ENCODE data around the gene IFNA1. TPM values are rescaled to one million over a fixed set of nuclear protein-coding genes. Genes with fewer than 3 reads are reported as not detected.

IFNA1 gene
- total RNA-seq, 1 donor from 2014 or later: not detected

- Histone ChIP-seq H3K4me3 (no peak overlapping the region), H3K4me1 (no peaks in the 10 kb centered on the region), H3K9me3 (no peaks in the 10 kb centered on the region), H3K36me3 (no peaks in the 10 kb centered on the region), H3K27ac (no peak overlapping the region), H3K27me3 (no peaks in the 10 kb centered on the region)
- no peak for DNase-seq (ENCODE audit: low spot score in 2 of 2)
- intact Hi-C loops (cut with DNase I): no loop called here
- TF ChIP-seq CTCF (IDR thresholded peaks at IDR 0.05): no peak
Measured at GRCh38 chr9:21481470-21482056, 41.3 kb downstream of the IFNA1 start.

GRCh38 chr9:21482213-21482612, 42.0 kb downstream of the IFNA1 start, which contains the start of gene IFNE:
Gene IFNE (minus strand): TSS chr9:21482313. CDS start chr9:21481694, 619 bp downstream.
- Histone ChIP-seq H3K36me3 (no peaks in the 10 kb centered on the region), H3K4me1 (no peaks in the 10 kb centered on the region), H3K9me3 (no peaks in the 10 kb centered on the region), H3K27me3 (no peaks in the 10 kb centered on the region), H3K27ac (no peak within 1 kb of the TSS), H3K4me3 (no peak within 1 kb of the TSS)
- TF ChIP-seq CTCF (IDR thresholded peaks at IDR 0.05): no peak
- intact Hi-C loops (cut with DNase I): no loop called here
- no peak for DNase-seq (ENCODE audit: low spot score in 2 of 2)

Other genes starting within 250 kb of the IFNA1 start
- gene IFNA7, start 238.2 kb upstream of the IFNA1 start, total RNA-seq: not detected
- not detected for gene IFNA10, start 233.3 kb upstream of the IFNA1 start, total RNA-seq
- gene IFNA16, start 223.1 kb upstream of the IFNA1 start, total RNA-seq: not detected
- gene IFNA17, start 212.2 kb upstream of the IFNA1 start, total RNA-seq: not detected
- gene IFNA14, start 200.4 kb upstream of the IFNA1 start, total RNA-seq: not detected
- gene IFNA5, start 135.1 kb upstream of the IFNA1 start, total RNA-seq: 4.0 TPM
- 6.4 TPM for gene KLHL9, start 105.0 kb upstream of the IFNA1 start, total RNA-seq
- gene IFNA6, start 89.6 kb upstream of the IFNA1 start, total RNA-seq: not detected
- gene IFNA13, start 72.4 kb upstream of the IFNA1 start, total RNA-seq: not detected
- gene IFNA2, start 55.0 kb upstream of the IFNA1 start, total RNA-seq: not detected
- gene IFNA8, start 31.3 kb upstream of the IFNA1 start, total RNA-seq: not detected
- gene IFNE, start 41.9 kb downstream of the IFNA1 start, total RNA-seq: not detected

All from ascending aorta (tissue), 2 donors.